ENCODE measurements around the gene TNNI3K.

The TNNI3K gene

GRCh38 chr1:74464037-74464436 lies 228.8 kb downstream of the TNNI3K start:
- Histone ChIP-seq H3K4me3 (replicated peaks; ENCODE audit: low read depth, low read length) (no peak overlapping the region), H3K36me3 (ENCODE audit: control insufficient read depth, insufficient read depth, low read length) (no peaks in the 10 kb centered on the region), H3K27me3 (replicated peaks; ENCODE audit: control insufficient read depth, insufficient read depth, low read length) (no peaks in the 10 kb centered on the region)
- TF ChIP-seq CTCF (IDR thresholded peaks at IDR 0.05; ENCODE audit: insufficient read depth, low read length, poor library complexity, severe bottlenecking) = no peak
- DNase-seq (ENCODE audit: extremely low read depth, insufficient read length) = no peak

GRCh38 chr1:74465193-74465681 lies 230.1 kb downstream of the TNNI3K start:
- H3K36me3 ChIP-seq (ENCODE audit: control insufficient read depth, insufficient read depth, low read length) = no peaks in the 10 kb centered on the region

GRCh38 chr1:74467786-74468377 lies 232.7 kb downstream of the TNNI3K start:
- H3K4me3 ChIP-seq (replicated peaks; ENCODE audit: low read depth, low read length) = no peak overlapping the region
- TF ChIP-seq CTCF (IDR thresholded peaks at IDR 0.05; ENCODE audit: insufficient read depth, low read length, poor library complexity, severe bottlenecking) = no peak
- no peaks in the 10 kb centered on the region for H3K27me3 ChIP-seq (replicated peaks; ENCODE audit: control insufficient read depth, insufficient read depth, low read length)
- H3K36me3 ChIP-seq (ENCODE audit: control insufficient read depth, insufficient read depth, low read length) = no peaks in the 10 kb centered on the region
- no peak for DNase-seq (ENCODE audit: extremely low read depth, insufficient read length)

More at GRCh38 chr1:74465193-74465681, 230.1 kb downstream of the TNNI3K start:
- no peak for TF ChIP-seq CTCF (IDR thresholded peaks at IDR 0.05; ENCODE audit: insufficient read depth, low read length, poor library complexity, severe bottlenecking)
- DNase-seq (ENCODE audit: extremely low read depth, insufficient read length) = no peak
- H3K27me3 ChIP-seq (replicated peaks; ENCODE audit: control insufficient read depth, insufficient read depth, low read length) = no peaks in the 10 kb centered on the region
- H3K4me3 ChIP-seq (replicated peaks; ENCODE audit: low read depth, low read length) = no peak overlapping the region

GRCh38 chr1:74468982-74469603 lies 233.9 kb downstream of the TNNI3K start:
- no peak for DNase-seq (ENCODE audit: extremely low read depth, insufficient read length)

GRCh38 chr1:74470251-74470650 lies 235.1 kb downstream of the TNNI3K start:
- Histone ChIP-seq H3K4me3 (replicated peaks; ENCODE audit: low read depth, low read length) (no peak overlapping the region), H3K36me3 (ENCODE audit: control insufficient read depth, insufficient read depth, low read length) (no peaks in the 10 kb centered on the region), H3K27me3 (replicated peaks; ENCODE audit: control insufficient read depth, insufficient read depth, low read length) (no peaks in the 10 kb centered on the region; the same call in 1 of the 2 replicates)
- DNase-seq (ENCODE audit: extremely low read depth, insufficient read length) = no peak
- no peak for TF ChIP-seq CTCF (IDR thresholded peaks at IDR 0.05; ENCODE audit: insufficient read depth, low read length, poor library complexity, severe bottlenecking)

More at GRCh38 chr1:74468982-74469603, 233.9 kb downstream of the TNNI3K start:
- Histone ChIP-seq H3K27me3 (replicated peaks; ENCODE audit: control insufficient read depth, insufficient read depth, low read length) (no peaks in the 10 kb centered on the region), H3K36me3 (ENCODE audit: control insufficient read depth, insufficient read depth, low read length) (no peaks in the 10 kb centered on the region), H3K4me3 (replicated peaks; ENCODE audit: low read depth, low read length) (no peak overlapping the region)
- peak; percentile 55 for TF ChIP-seq CTCF (IDR thresholded peaks at IDR 0.05; ENCODE audit: insufficient read depth, low read length, poor library complexity, severe bottlenecking)
